ENCODE measurements around the gene SEMA3E. TPM values are rescaled to one million over a fixed set of nuclear protein-coding genes. Genes with fewer than 3 reads are reported as not detected.

Gene SEMA3E
- polyA plus RNA-seq, 1 experiment, result not detected

GRCh38 chr7:83608716-83609115 lies 40.2 kb downstream of the SEMA3E start:
- DNase-seq (ENCODE audit: low read depth), result no peak
- H3K27me3 ChIP-seq (ENCODE audit: control insufficient read depth, insufficient read depth, low read length), result no peaks in the 10 kb centered on the region
- H3K36me3 ChIP-seq (ENCODE audit: control insufficient read depth, insufficient read depth, low read length), result no peaks in the 10 kb centered on the region
- CTCF ChIA-PET, result no interaction called here
- TF ChIP-seq, protein P1, sequence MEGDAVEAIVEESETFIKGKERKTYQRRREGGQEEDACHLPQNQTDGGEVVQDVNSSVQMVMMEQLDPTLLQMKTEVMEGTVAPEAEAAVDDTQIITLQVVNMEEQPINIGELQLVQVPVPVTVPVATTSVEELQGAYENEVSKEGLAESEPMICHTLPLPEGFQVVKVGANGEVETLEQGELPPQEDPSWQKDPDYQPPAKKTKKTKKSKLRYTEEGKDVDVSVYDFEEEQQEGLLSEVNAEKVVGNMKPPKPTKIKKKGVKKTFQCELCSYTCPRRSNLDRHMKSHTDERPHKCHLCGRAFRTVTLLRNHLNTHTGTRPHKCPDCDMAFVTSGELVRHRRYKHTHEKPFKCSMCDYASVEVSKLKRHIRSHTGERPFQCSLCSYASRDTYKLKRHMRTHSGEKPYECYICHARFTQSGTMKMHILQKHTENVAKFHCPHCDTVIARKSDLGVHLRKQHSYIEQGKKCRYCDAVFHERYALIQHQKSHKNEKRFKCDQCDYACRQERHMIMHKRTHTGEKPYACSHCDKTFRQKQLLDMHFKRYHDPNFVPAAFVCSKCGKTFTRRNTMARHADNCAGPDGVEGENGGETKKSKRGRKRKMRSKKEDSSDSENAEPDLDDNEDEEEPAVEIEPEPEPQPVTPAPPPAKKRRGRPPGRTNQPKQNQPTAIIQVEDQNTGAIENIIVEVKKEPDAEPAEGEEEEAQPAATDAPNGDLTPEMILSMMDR (IDR thresholded peaks at IDR 0.05; ENCODE audit: insufficient read depth, low read depth, low read length), result no peak
- POLR2A ChIA-PET, result no interaction called here
- no peak overlapping the region for H3K4me3 ChIP-seq (ENCODE audit: low read depth, low read length)

- TF ChIP-seq, protein P1 (IDR thresholded peaks at IDR 0.05; ENCODE audit: insufficient read depth, low read depth, low read length), result no peak
- Histone ChIP-seq H3K4me3 (ENCODE audit: low read depth, low read length) (no peak overlapping the region), H3K27me3 (ENCODE audit: control insufficient read depth, insufficient read depth, low read length) (no peaks in the 10 kb centered on the region), H3K36me3 (ENCODE audit: control insufficient read depth, insufficient read depth, low read length) (no peaks in the 10 kb centered on the region)
- POLR2A ChIA-PET, result no interaction called here
- CTCF ChIA-PET, result interaction anchor here (0.9 kb wide), 1 partner anchor 52 kb away, joined by 3 read pairs; no protein-coding TSS in a partner anchor
- no peak for DNase-seq (ENCODE audit: low read depth)
Observed at GRCh38 chr7:83603649-83604048, 45.3 kb downstream of the SEMA3E start.

DNA sequence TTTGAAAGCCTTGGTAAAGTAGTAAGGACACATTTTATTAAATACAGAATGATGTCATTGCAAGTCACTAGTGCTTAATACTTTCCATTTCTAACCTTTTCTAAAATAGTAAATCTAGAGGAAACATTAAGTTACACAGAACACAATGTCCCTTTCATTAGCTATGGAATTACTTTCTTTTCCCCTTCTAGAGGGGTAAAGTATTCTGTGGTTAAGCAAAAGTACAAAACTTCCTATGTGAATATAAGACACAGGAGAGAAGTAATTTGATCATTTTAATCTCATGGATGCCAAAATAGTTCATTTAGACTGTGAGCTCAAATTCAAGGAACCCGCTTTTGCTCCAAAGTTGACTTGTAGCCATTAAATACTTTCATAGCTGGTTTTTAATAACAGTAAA lies 49.8 kb downstream of the SEMA3E start:
- DNase-seq (ENCODE audit: low read depth), result no peak
- POLR2A ChIA-PET, result no interaction called here

DNA sequence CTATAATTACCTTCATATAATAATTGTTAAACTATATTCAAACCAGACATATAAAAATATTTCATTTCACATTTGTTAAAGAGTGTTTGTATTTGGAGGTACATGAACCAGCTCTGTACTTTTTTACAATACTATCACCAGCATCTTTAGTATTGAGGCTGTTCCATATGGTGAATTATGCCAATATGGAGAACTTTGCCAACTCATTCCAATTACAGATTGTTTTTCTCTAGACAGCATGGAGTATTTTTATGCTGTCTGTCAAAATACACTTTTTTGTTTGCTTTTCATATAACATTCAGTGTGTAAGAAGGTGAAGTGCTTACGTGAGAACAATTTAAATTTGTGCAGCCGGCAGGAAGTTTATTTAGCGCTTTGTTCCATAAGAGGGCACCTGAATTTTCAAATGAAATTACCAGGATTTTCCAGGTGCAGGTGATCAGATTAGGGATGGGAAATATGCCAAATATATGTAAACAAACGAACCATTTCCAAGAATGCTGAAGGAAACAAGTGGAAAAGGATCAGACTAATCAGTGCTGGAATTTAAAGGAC lies 54.9 kb downstream of the SEMA3E start:
- DNase-seq (ENCODE audit: low read depth), result no peak
- H3K27me3 ChIP-seq (ENCODE audit: control insufficient read depth, insufficient read depth, low read length), result no peaks in the 10 kb centered on the region
- ChIA-PET CTCF (no interaction called here), POLR2A (no interaction called here)
- no peak overlapping the region for H3K4me3 ChIP-seq (ENCODE audit: low read depth, low read length)
- H3K36me3 ChIP-seq (ENCODE audit: control insufficient read depth, insufficient read depth, low read length), result no peaks in the 10 kb centered on the region
- TF ChIP-seq, protein P1 (IDR thresholded peaks at IDR 0.05; ENCODE audit: insufficient read depth, low read depth, low read length), result no peak

More for the DNA sequence above, 49.8 kb downstream of the SEMA3E start:
- Histone ChIP-seq H3K4me3 (ENCODE audit: low read depth, low read length) (no peak overlapping the region), H3K27me3 (ENCODE audit: control insufficient read depth, insufficient read depth, low read length) (no peaks in the 10 kb centered on the region), H3K36me3 (ENCODE audit: control insufficient read depth, insufficient read depth, low read length) (no peaks in the 10 kb centered on the region)
- TF ChIP-seq, protein P1 (IDR thresholded peaks at IDR 0.05; ENCODE audit: insufficient read depth, low read depth, low read length), result no peak
- CTCF ChIA-PET, result interaction anchor here (1.3 kb wide), 1 partner anchor 15 kb away, joined by 3 read pairs; no protein-coding TSS in a partner anchor

- DNase-seq (ENCODE audit: low read depth), result no peak
- ChIA-PET POLR2A (no interaction called here), CTCF (no interaction called here)
- Histone ChIP-seq H3K36me3 (ENCODE audit: control insufficient read depth, insufficient read depth, low read length) (no peaks in the 10 kb centered on the region), H3K4me3 (ENCODE audit: low read depth, low read length) (no peak overlapping the region), H3K27me3 (ENCODE audit: control insufficient read depth, insufficient read depth, low read length) (no peaks in the 10 kb centered on the region)
- TF ChIP-seq, protein P1 (IDR thresholded peaks at IDR 0.05; ENCODE audit: insufficient read depth, low read depth, low read length), result no peak
Observed at GRCh38 chr7:83588602-83589240, 60.2 kb downstream of the SEMA3E start.
